Gastroesophageal sphincter (tissue), 4 donors: ENCODE measurements around the gene CYBA. TPM values are rescaled to one million over a fixed set of nuclear protein-coding genes. Genes with fewer than 3 reads are reported as not detected.
A peak's percentile ranks its signal among the peaks of the same experiment; 100 is the strongest.

Source experiments
- ATAC-seq: fragments of 150-250 bp; one replicate; pipeline ENCODE4 v1.9.1; 2016; ENCODE audit warnings: mild to moderate bottlenecking, moderate library complexity
- H3K27ac ChIP-seq, 4 donors: fragments of 200-600 bp; sonication (generic) in 3 of 4; 1 replicate in 3 of 4; 2 replicates in 1 of 4; pipeline ENCODE4 v1.5.1; 2016 to 2019
- H3K27me3 ChIP-seq: fragments of 200-600 bp; sonication (generic); one replicate; pipeline ENCODE4 v1.5.1; 2019
- H3K36me3 ChIP-seq, 2 donors: fragments of 200-600 bp; sonication (generic); one replicate each; pipeline ENCODE4 v1.5.1; 2019; ENCODE audit warnings: control low read depth in 1 of 2
- H3K4me1 ChIP-seq, 3 donors: fragments of 200-600 bp; sonication (generic); 1 replicate in 2 of 3; 2 replicates in 1 of 3; pipeline ENCODE4 v1.5.1; 2016 to 2019; ENCODE audit warnings: control low read depth in 2 of 3
- H3K4me3 ChIP-seq, 2 donors: fragments of 200-600 bp; sonication (generic); one replicate each; pipeline ENCODE4 v1.5.1; 2019; ENCODE audit warnings: mild to moderate bottlenecking in 1 of 2, moderate library complexity in 1 of 2
- H3K9me3 ChIP-seq, 3 donors: fragments of 200-600 bp; sonication (generic); one replicate each; pipeline ENCODE4 v1.5.1; 2017 to 2019; ENCODE audit warnings: control low read depth in 2 of 3
- CTCF ChIP-seq, 4 experiments: fragments of 200-600 bp in 2 of 4; fragments of 450-650 bp in 2 of 4; sonication (generic) in 1 of 4; IDR thresholded peaks; one replicate each; pipeline ENCODE4 v1.5.1; 2017 to 2019; ENCODE audit warnings: antibody characterized with exemption in 4 of 4, mild to moderate bottlenecking in 2 of 4, moderate library complexity in 2 of 4
- EP300 ChIP-seq: sonication (generic); formaldehyde crosslinking; IDR thresholded peaks from one replicate; pipeline ENCODE4 v1.6.1; 2017; ENCODE audit warnings: antibody characterized with exemption, mild to moderate bottlenecking
- POLR2A ChIP-seq, 2 donors: fragments of 450-650 bp; IDR thresholded peaks; one replicate each; pipeline ENCODE4 v1.6.1; 2017; ENCODE audit warnings: antibody characterized with exemption in 2 of 2, mild to moderate bottlenecking in 2 of 2, moderate library complexity in 1 of 2
- POLR2AphosphoS5 ChIP-seq: sonication (generic); formaldehyde crosslinking; IDR thresholded peaks from one replicate; pipeline ENCODE4 v1.6.1; 2017; ENCODE audit warnings: antibody characterized with exemption
- WGBS, 2 donors: methylation state at CpG; one replicate each; pipeline ENCODE4 v1.1.5; 2018; ENCODE audit warnings: low coverage in 1 of 2; 5-methylcytosine and 5-hydroxymethylcytosine counted together
- total RNA-seq, 4 donors: library from RNA; depleted of rRNA; stranded (reverse); fragments of >200 nt; gene quantifications; one replicate each; pipeline ENCODE4 v1.1.0, GENCODE V29; 2016

CYBA gene
- total RNA-seq, 4 donors from 2014 or later: 19.9 to 135 (median 79.1) TPM

- no peaks in the 10 kb centered on the region for H3K9me3 ChIP-seq
- H3K27me3 ChIP-seq: no peaks in the 10 kb centered on the region
- WGBS, 2 donors: 0 to 17% methylated on average over 4 to 6 of the region's 49 CpGs
- peak overlapping the region; percentile 62 to 91 (median 88) for H3K27ac ChIP-seq
- H3K4me3 ChIP-seq: peak overlapping the region; percentile 74 to 81
- no peak for ATAC-seq
- no peak for TF ChIP-seq EP300
- TF ChIP-seq POLR2AphosphoS5: no peak
- no peak for TF ChIP-seq POLR2A (IDR thresholded peaks at IDR 0.05)
- no peak for TF ChIP-seq CTCF (IDR thresholded peaks at IDR 0.05)
- H3K36me3 ChIP-seq: peaks cover 0 to 13% of the 10 kb centered on the region in 2 donors
- peaks cover 0 to 30% (median 11%) of the 10 kb centered on the region in 3 donors for H3K4me1 ChIP-seq
These were observed 11.5 kb upstream of the CYBA start for GRCh38 chr16:88662222-88662842.

GRCh38 chr16:88661468-88661867 is 10.6 kb upstream of the CYBA start:
- 65 to 71% methylated on average over 2 to 10 of the region's 10 CpGs for WGBS, 2 donors
- Histone ChIP-seq H3K4me1 (peaks cover 0 to 30% (median 11%) of the 10 kb centered on the region in 3 donors), H3K27me3 (no peaks in the 10 kb centered on the region), H3K9me3 (no peaks in the 10 kb centered on the region), H3K36me3 (peaks cover 0 to 22% of the 10 kb centered on the region in 2 donors), H3K4me3 (no peak overlapping the region), H3K27ac (no peak overlapping the region)
- no peak for TF ChIP-seq CTCF (IDR thresholded peaks at IDR 0.05)
- no peak for TF ChIP-seq POLR2AphosphoS5
- TF ChIP-seq POLR2A (IDR thresholded peaks at IDR 0.05): no peak
- TF ChIP-seq EP300: no peak
- no peak for ATAC-seq

DNA sequence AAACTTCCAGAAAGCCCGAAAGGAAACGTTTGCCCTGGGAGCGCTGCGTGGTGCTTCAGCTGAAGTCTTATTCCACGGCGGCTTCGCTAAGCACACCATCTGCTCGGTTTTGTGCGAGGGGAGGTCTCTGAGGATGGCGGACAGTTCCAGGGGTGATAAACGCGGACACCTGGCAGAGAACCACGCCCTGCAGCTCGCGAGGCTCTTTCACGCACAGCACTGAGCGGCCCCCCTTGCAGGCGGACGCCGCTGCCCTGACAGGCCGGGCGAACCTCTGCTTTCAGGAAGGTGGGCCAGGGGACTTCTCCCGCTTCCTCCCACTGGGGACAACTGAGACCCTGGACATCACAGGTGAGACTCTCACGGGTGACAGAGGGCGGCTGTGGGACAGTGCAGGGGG is 8.3 kb upstream of the CYBA start:
- no peaks in the 10 kb centered on the region for H3K27me3 ChIP-seq
- no peak overlapping the region for H3K4me3 ChIP-seq
- no peak overlapping the region for H3K27ac ChIP-seq
- WGBS, 2 donors: 87% methylated on average over 3 of the region's 25 CpGs; no CpG with 5 or more reads in 1 of the 2 donors
- no peaks in the 10 kb centered on the region for H3K9me3 ChIP-seq
- TF ChIP-seq CTCF (IDR thresholded peaks at IDR 0.05): no peak
- TF ChIP-seq EP300: no peak
- TF ChIP-seq POLR2AphosphoS5: no peak
- TF ChIP-seq POLR2A (IDR thresholded peaks at IDR 0.05): no peak
- peaks cover 0 to 45% of the 10 kb centered on the region in 2 donors for H3K36me3 ChIP-seq
- peaks cover 0 to 24% (median 11%) of the 10 kb centered on the region in 3 donors for H3K4me1 ChIP-seq
- ATAC-seq: no peak

DNA sequence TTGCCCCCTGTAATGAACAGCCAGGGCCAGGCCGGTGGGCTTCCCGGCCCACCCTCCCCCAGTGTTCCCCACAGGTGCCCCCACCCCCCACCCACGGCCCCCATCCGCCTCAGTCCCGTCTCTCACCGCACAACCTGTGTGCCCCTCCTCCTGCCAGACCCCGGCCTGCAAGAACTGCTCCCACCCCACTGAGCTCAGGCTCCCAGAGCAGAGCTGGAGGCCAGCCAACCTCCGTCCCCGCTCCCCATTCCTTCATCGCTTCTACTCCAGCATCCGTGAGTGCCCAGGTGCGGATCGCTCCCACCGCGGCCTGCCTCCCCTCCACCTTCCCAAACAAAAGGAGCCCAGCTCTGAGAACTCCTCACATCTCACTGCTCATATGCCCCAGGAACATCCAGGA is 7.9 kb upstream of the CYBA start:
- no peak for TF ChIP-seq CTCF (IDR thresholded peaks at IDR 0.05)
- TF ChIP-seq EP300: no peak
- no peak for TF ChIP-seq POLR2AphosphoS5
- no peak for TF ChIP-seq POLR2A (IDR thresholded peaks at IDR 0.05)
- no peaks in the 10 kb centered on the region for H3K27me3 ChIP-seq
- H3K9me3 ChIP-seq: no peaks in the 10 kb centered on the region
- WGBS, 2 donors: 87% methylated on average over 6 of the region's 15 CpGs; no CpG with 5 or more reads in 1 of the 2 donors
- no peak overlapping the region for H3K4me3 ChIP-seq
- H3K36me3 ChIP-seq: peaks cover 0 to 49% of the 10 kb centered on the region in 2 donors
- ATAC-seq: no peak
- H3K4me1 ChIP-seq: peaks cover 0 to 20% (median 7%) of the 10 kb centered on the region in 3 donors
- no peak overlapping the region for H3K27ac ChIP-seq

DNA sequence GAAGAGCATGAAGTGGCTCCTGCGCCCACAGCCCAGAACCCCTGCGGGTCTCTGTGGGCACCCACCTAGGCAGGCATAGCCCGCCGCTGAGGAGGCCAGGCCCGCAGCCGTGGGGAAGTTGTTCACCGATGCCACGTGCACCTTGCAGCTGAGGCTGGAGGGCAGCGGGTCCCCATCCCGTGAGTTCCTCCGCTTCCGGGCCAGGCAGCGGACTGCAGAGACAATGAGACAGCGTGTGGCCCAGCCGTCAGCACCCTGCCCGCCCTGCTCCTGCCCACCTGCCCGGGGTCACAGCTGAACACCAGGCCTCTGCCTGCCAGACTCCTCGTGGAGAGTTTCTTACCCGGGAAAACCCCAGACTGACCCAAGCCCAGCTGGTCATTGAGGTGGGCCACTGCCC is 6.5 kb upstream of the CYBA start:
- no peaks in the 10 kb centered on the region for H3K9me3 ChIP-seq
- no peak for TF ChIP-seq CTCF (IDR thresholded peaks at IDR 0.05)
- TF ChIP-seq POLR2A (IDR thresholded peaks at IDR 0.05): no peak
- no peak for TF ChIP-seq POLR2AphosphoS5
- no peak for TF ChIP-seq EP300
- peaks cover 0 to 63% of the 10 kb centered on the region in 2 donors for H3K36me3 ChIP-seq
- 100% methylated on average over 1 of the region's 19 CpGs; no CpG with 5 or more reads in 1 of the 2 donors for WGBS, 2 donors
- no peak for ATAC-seq
- peaks cover 0 to 15% (median 6%) of the 10 kb centered on the region in 3 donors for H3K4me1 ChIP-seq
- H3K4me3 ChIP-seq: no peak overlapping the region
- H3K27me3 ChIP-seq: peaks cover 8% of the 10 kb centered on the region
- no peak overlapping the region for H3K27ac ChIP-seq
